ENCODE data around the gene LPCAT1. TPM values are rescaled to one million over a fixed set of nuclear protein-coding genes. Genes with fewer than 3 reads are reported as not detected.

LPCAT1 gene
- total RNA-seq, 1 donor from 2014 or later, result 18.7 TPM

- no peak for DNase-seq (ENCODE audit: low read depth in 2 of 2)
Measured at GRCh38 chr5:1497795-1498622, 25.8 kb downstream of the LPCAT1 start.

GRCh38 chr5:1497242-1497777 is 26.4 kb downstream of the LPCAT1 start:
- DNase-seq (ENCODE audit: low read depth in 2 of 2), result no peak

- DNase-seq (ENCODE audit: low read depth in 2 of 2), result no peak
Measured at GRCh38 chr5:1495525-1495897, 28.2 kb downstream of the LPCAT1 start.

GRCh38 chr5:1494780-1495524 is 28.8 kb downstream of the LPCAT1 start:
- DNase-seq (ENCODE audit: low read depth in 2 of 2), result peak in 1 of 2 donors; percentile 8

- no peak for DNase-seq (ENCODE audit: low read depth in 2 of 2)
Measured at GRCh38 chr5:1493941-1494340, 29.8 kb downstream of the LPCAT1 start.

GRCh38 chr5:1493413-1493812 is 30.3 kb downstream of the LPCAT1 start:
- DNase-seq (ENCODE audit: low read depth in 2 of 2), result no peak

- no peak for DNase-seq (ENCODE audit: low read depth in 2 of 2)
Measured at GRCh38 chr5:1492757-1493156, 31.0 kb downstream of the LPCAT1 start.

GRCh38 chr5:1490376-1490775 is 33.4 kb downstream of the LPCAT1 start:
- no peak for DNase-seq (ENCODE audit: low read depth in 2 of 2)

GRCh38 chr5:1489754-1490153 is 34.0 kb downstream of the LPCAT1 start:
- DNase-seq (ENCODE audit: low read depth in 2 of 2), result no peak

GRCh38 chr5:1488882-1489680 is 34.7 kb downstream of the LPCAT1 start:
- no peak for DNase-seq (ENCODE audit: low read depth in 2 of 2)

- DNase-seq (ENCODE audit: low read depth in 2 of 2), result no peak
Measured at GRCh38 chr5:1487079-1487764, 36.5 kb downstream of the LPCAT1 start.

GRCh38 chr5:1486271-1486670 is 37.5 kb downstream of the LPCAT1 start:
- DNase-seq (ENCODE audit: low read depth in 2 of 2), result no peak

GRCh38 chr5:1485579-1486118 is 38.1 kb downstream of the LPCAT1 start:
- no peak for DNase-seq (ENCODE audit: low read depth in 2 of 2)

- no peak for DNase-seq (ENCODE audit: low read depth in 2 of 2)
Measured at GRCh38 chr5:1484730-1485578, 38.8 kb downstream of the LPCAT1 start.

- no peak for DNase-seq (ENCODE audit: low read depth in 2 of 2)
Measured at GRCh38 chr5:1483856-1484729, 39.7 kb downstream of the LPCAT1 start.

- no peak for DNase-seq (ENCODE audit: low read depth in 2 of 2)
Measured at GRCh38 chr5:1483064-1483463, 40.7 kb downstream of the LPCAT1 start.

GRCh38 chr5:1481959-1482331 is 41.8 kb downstream of the LPCAT1 start:
- no peak for DNase-seq (ENCODE audit: low read depth in 2 of 2)

- DNase-seq (ENCODE audit: low read depth in 2 of 2), result peak in 1 of 2 donors; percentile 12
Measured at GRCh38 chr5:1481266-1481958, 42.3 kb downstream of the LPCAT1 start.

Data from dermis microvascular lymphatic vessel endothelial cell (primary cell).